OCI-LY3 (cell line): ENCODE results near the gene NDN.

ENCODE experiments used
- H2AFZ ChIP-seq: fragments of 200-600, 300-600 bp; shearing (Covaris generic); 2 replicates; pipeline ENCODE4 v1.6.0; 2014; ENCODE audit warnings: antibody characterized with exemption, low read depth, low read length
- H3K27ac ChIP-seq: fragments of 200-600, 300-600 bp; sonication (generic); 2 replicates; pipeline ENCODE4 v1.5.1; 2014; ENCODE audit warnings: mild to moderate bottlenecking, low read length, moderate library complexity, mixed read lengths
- H3K27me3 ChIP-seq: fragments of 200-600, 300-600 bp; sonication (generic); 2 replicates; pipeline ENCODE4 v1.6.1; 2014; ENCODE audit warnings: low read depth, low read length, mixed read lengths
- H3K36me3 ChIP-seq: fragments of 200-600, 300-600 bp; sonication (generic); replicated peaks from 2 replicates; pipeline ENCODE3; 2014; ENCODE audit warnings: low read depth, low read length, mixed read lengths
- H3K4me1 ChIP-seq: fragments of 300-600, 200-600 bp; sonication (generic); 2 replicates; pipeline ENCODE4 v1.6.1; 2014; ENCODE audit warnings: low read length, mixed read lengths
- H3K4me2 ChIP-seq: fragments of 200-600, 300-600 bp; sonication (generic); 2 replicates; pipeline ENCODE4 v1.6.1; 2014; ENCODE audit warnings: low read length, mixed read lengths
- H3K4me3 ChIP-seq: fragments of 300-600, 200-600 bp; sonication (generic); 2 replicates; pipeline ENCODE4 v1.5.1; 2014; ENCODE audit warnings: antibody characterized with exemption, mild to moderate bottlenecking, low read length, moderate library complexity
- H3K79me2 ChIP-seq: fragments of 300-600, 200-600 bp; shearing (Covaris generic); 2 replicates; pipeline ENCODE4 v1.6.1; 2014; ENCODE audit warnings: mild to moderate bottlenecking, low read length, mixed read lengths
- H3K9ac ChIP-seq: fragments of 300-600, 200-600 bp; shearing (Covaris generic); 2 replicates; pipeline ENCODE4 v1.6.0; 2014; ENCODE audit warnings: mild to moderate bottlenecking, low read length, moderate library complexity
- H3K9me3 ChIP-seq: fragments of 200-600, 300-600 bp; shearing (Covaris generic); 2 replicates; pipeline ENCODE4 v1.6.1; 2014; ENCODE audit warnings: low read length, mixed read lengths; ENCODE audit not compliant: insufficient read depth
- H4K20me1 ChIP-seq: fragments of 200-600, 300-600 bp; sonication (generic); 2 replicates; pipeline ENCODE4 v1.6.1; 2016; ENCODE audit warnings: low read length, mixed read lengths; ENCODE audit not compliant: insufficient read depth
- EZH2phosphoT487 ChIP-seq: fragments of 200-600 bp; shearing (Covaris generic); IDR thresholded peaks from 2 replicates; pipeline ENCODE4 v1.6.1; 2018; ENCODE audit warnings: antibody characterized with exemption, mixed run types, low read depth
- TF ChIP-seq, protein P1 (sequence below): fragments of 200-600, 300-600 bp; sonication (generic); IDR thresholded peaks from 2 replicates; pipeline ENCODE4 v1.5.1; 2014; ENCODE audit warnings: antibody characterized with exemption, low read length, low read depth

The NDN gene

DNA sequence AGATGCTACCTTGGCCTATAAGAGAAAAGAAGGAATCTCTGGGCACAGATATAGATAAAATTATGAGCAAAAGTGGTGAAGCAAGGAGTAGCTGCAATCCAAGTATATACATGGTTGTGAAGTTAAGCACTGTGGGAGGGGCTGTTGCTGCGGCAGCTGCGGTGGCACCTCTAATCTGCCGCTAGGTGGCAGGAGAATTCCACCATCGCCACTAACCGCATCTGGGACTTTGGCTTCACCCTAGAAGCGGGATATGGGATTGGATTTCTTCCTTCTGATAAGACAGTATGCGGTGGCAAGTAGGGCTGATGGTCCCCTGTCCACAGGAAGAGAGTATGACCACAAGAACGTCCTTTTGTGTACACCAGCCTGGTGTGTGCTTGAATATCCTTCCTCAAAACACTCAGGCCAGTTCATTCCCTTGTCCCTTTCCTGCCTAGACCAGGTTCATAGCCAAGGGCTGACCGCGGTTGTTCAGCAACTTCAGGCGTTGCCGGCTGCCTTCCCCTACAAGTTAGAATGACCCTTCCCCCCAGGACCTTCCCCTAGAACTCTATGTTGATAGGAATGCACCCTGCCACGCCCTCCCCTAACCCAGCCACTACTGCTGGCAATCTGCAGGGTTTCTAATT, 44.6 kb downstream of the NDN start:
- TF ChIP-seq EZH2phosphoT487 = no peak
- TF ChIP-seq, protein P1, sequence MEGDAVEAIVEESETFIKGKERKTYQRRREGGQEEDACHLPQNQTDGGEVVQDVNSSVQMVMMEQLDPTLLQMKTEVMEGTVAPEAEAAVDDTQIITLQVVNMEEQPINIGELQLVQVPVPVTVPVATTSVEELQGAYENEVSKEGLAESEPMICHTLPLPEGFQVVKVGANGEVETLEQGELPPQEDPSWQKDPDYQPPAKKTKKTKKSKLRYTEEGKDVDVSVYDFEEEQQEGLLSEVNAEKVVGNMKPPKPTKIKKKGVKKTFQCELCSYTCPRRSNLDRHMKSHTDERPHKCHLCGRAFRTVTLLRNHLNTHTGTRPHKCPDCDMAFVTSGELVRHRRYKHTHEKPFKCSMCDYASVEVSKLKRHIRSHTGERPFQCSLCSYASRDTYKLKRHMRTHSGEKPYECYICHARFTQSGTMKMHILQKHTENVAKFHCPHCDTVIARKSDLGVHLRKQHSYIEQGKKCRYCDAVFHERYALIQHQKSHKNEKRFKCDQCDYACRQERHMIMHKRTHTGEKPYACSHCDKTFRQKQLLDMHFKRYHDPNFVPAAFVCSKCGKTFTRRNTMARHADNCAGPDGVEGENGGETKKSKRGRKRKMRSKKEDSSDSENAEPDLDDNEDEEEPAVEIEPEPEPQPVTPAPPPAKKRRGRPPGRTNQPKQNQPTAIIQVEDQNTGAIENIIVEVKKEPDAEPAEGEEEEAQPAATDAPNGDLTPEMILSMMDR = peak; percentile 91
- Histone ChIP-seq H3K9ac (no peak overlapping the region), H3K4me3 (no peak overlapping the region), H3K36me3 (no peaks in the 10 kb centered on the region), H4K20me1 (no peaks in the 10 kb centered on the region), H3K27me3 (no peaks in the 10 kb centered on the region), H3K4me2 (no peak overlapping the region), H2AFZ (no peak overlapping the region), H3K79me2 (no peaks in the 10 kb centered on the region), H3K9me3 (no peaks in the 10 kb centered on the region), H3K27ac (no peak overlapping the region), H3K4me1 (no peaks in the 10 kb centered on the region)
